ENCODE results near the gene TP53BP1. TPM values are rescaled to one million over a fixed set of nuclear protein-coding genes. Genes with fewer than 3 reads are reported as not detected.
A peak's percentile ranks its signal among the peaks of the same experiment; 100 is the strongest.

TP53BP1 gene
- polyA plus RNA-seq, 1 experiment = 85.6 TPM

DNA sequence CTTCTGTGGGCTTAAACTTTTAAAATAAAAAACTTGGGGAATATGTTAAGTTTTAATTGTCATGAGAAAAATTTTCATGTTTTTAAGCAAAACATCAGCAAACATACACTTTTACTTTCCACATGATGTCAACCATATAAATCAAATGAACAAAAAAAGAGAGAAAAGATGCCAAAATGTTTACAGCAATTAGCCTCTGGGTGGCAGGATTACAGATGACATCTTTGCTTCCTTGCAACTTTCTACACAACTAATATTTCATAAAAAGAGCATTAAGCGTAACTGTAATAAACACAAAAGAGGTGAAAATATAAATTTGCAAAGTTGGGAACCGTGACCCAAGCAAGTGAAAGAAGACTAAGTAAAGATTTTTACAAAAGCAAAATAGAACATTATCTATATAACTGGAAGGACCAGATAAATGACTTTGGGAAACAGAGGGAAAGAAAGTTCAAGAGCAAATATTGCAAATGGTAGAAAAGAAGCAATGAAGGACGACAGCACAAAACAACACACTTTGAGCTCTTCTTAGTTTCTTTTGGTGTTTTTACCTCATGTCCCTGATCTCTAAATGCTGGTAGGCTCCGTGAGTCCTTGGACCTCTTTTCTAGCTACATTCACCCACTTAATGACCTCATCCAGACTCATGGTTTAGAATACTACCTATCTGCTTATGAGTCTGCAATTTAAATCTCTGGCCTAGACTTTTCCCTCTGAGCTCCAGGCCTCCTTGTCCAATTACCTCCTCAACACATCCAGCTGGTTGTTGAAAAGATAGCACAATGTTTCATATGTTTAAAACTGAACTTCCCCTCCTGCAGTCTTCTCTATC, 9.4 kb downstream of the TP53BP1 start:
- peak; percentile 29; the same call in 1 of the 2 replicates for TF ChIP-seq CTCF (IDR thresholded peaks at IDR 0.05; ENCODE audit: low read depth, low read length)
- no peak for DNase-seq (ENCODE audit: low read depth, low spot score)
- Histone ChIP-seq H3K4me3 (ENCODE audit: low read depth, low read length) (no peak overlapping the region), H3K9me3 (ENCODE audit: control insufficient read depth, insufficient read depth, low read length) (no peaks in the 10 kb centered on the region), H3K27ac (ENCODE audit: low read depth, low read length) (no peak overlapping the region), H3K27me3 (ENCODE audit: control insufficient read depth, insufficient read depth, low read length) (no peaks in the 10 kb centered on the region)
- ChIA-PET CTCF (interaction anchor here (1.1 to 1.2 kb wide), 2 partner anchors 27 to 58 kb away, joined by 4 to 5 read pairs; no protein-coding TSS in a partner anchor), POLR2A (no interaction called here)

- no peak overlapping the region for H3K4me3 ChIP-seq (ENCODE audit: low read depth, low read length)
- POLR2A ChIA-PET = no interaction called here
- no peak overlapping the region for H3K27ac ChIP-seq (ENCODE audit: low read depth, low read length)
- CTCF ChIA-PET = no interaction called here
- no peaks in the 10 kb centered on the region for H3K27me3 ChIP-seq (ENCODE audit: control insufficient read depth, insufficient read depth, low read length)
- no peak for TF ChIP-seq CTCF (IDR thresholded peaks at IDR 0.05; ENCODE audit: low read depth, low read length)
- DNase-seq (ENCODE audit: low read depth, low spot score) = no peak
- H3K9me3 ChIP-seq (ENCODE audit: control insufficient read depth, insufficient read depth, low read length) = no peaks in the 10 kb centered on the region
Observed at GRCh38 chr15:43473885-43474284, 19.1 kb downstream of the TP53BP1 start.

- H3K27ac ChIP-seq (ENCODE audit: low read depth, low read length) = no peak overlapping the region
- no peak overlapping the region for H3K4me3 ChIP-seq (ENCODE audit: low read depth, low read length)
- no peaks in the 10 kb centered on the region for H3K9me3 ChIP-seq (ENCODE audit: control insufficient read depth, insufficient read depth, low read length)
- no peak for TF ChIP-seq CTCF (IDR thresholded peaks at IDR 0.05; ENCODE audit: low read depth, low read length)
- no peaks in the 10 kb centered on the region for H3K27me3 ChIP-seq (ENCODE audit: control insufficient read depth, insufficient read depth, low read length)
- no peak for DNase-seq (ENCODE audit: low read depth, low spot score)
- POLR2A ChIA-PET = no interaction called here
- CTCF ChIA-PET = no interaction called here
Observed at GRCh38 chr15:43471975-43472374, 21.0 kb downstream of the TP53BP1 start.

GRCh38 chr15:43469867-43470266, 23.1 kb downstream of the TP53BP1 start:
- H3K9me3 ChIP-seq (ENCODE audit: control insufficient read depth, insufficient read depth, low read length) = no peaks in the 10 kb centered on the region
- no peak overlapping the region for H3K27ac ChIP-seq (ENCODE audit: low read depth, low read length)
- DNase-seq (ENCODE audit: low read depth, low spot score) = no peak
- CTCF ChIA-PET = no interaction called here
- TF ChIP-seq CTCF (IDR thresholded peaks at IDR 0.05; ENCODE audit: low read depth, low read length) = no peak
- POLR2A ChIA-PET = interaction anchor here (0.9 kb wide), 1 partner anchor 41 kb away, joined by 3 read pairs; no protein-coding TSS in a partner anchor
- H3K27me3 ChIP-seq (ENCODE audit: control insufficient read depth, insufficient read depth, low read length) = no peaks in the 10 kb centered on the region
- H3K4me3 ChIP-seq (ENCODE audit: low read depth, low read length) = no peak overlapping the region

DNA sequence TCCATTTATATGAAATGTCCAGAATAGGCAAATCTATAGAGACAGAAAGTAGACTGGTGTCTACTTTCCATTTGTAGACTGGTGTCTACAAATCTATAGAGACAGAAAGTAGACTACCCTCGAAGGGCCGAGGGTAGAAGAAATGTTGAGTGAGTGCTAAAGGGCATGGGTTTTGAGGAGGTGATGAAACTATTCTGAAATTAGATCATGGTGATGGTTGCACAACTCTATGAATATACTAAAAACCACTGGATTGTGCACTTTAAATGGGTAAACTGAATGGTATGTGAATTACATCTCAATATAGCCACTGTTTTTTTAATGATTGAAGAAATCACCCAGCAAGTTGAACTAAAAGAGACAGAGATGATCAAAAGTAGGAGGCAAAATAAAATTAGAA, 27.9 kb downstream of the TP53BP1 start:
- peak; percentile 64 for DNase-seq (ENCODE audit: low read depth, low spot score)
- Histone ChIP-seq H3K27me3 (ENCODE audit: control insufficient read depth, insufficient read depth, low read length) (no peaks in the 10 kb centered on the region), H3K27ac (ENCODE audit: low read depth, low read length) (no peak overlapping the region), H3K9me3 (ENCODE audit: control insufficient read depth, insufficient read depth, low read length) (no peaks in the 10 kb centered on the region), H3K4me3 (ENCODE audit: low read depth, low read length) (no peak overlapping the region)
- no peak for TF ChIP-seq CTCF (IDR thresholded peaks at IDR 0.05; ENCODE audit: low read depth, low read length)
- ChIA-PET CTCF (no interaction called here), POLR2A (no interaction called here)

Measured in AG04450 (cell line).